GM12891 (cell line): Measurements from ENCODE around the gene SLC17A6.

ENCODE experiments used
- POLR2A ChIP-seq: IDR thresholded peaks from 2 replicates; pipeline ENCODE4 v1.6.1; 2011; ENCODE audit warnings: low read depth, low read length, control low read depth
- POLR2AphosphoS5 ChIP-seq: IDR thresholded peaks from 2 replicates; pipeline ENCODE4 v1.6.1; 2011; ENCODE audit warnings: low read depth, low read length, control low read depth
- SPI1 ChIP-seq: IDR thresholded peaks from 2 replicates; pipeline ENCODE4 v1.6.1; 2011; ENCODE audit warnings: low read depth, low read length, control low read depth
- TAF1 ChIP-seq: IDR thresholded peaks from 2 replicates; pipeline ENCODE4 v1.6.1; 2011; ENCODE audit warnings: low read depth, low read length, control low read depth

DNA sequence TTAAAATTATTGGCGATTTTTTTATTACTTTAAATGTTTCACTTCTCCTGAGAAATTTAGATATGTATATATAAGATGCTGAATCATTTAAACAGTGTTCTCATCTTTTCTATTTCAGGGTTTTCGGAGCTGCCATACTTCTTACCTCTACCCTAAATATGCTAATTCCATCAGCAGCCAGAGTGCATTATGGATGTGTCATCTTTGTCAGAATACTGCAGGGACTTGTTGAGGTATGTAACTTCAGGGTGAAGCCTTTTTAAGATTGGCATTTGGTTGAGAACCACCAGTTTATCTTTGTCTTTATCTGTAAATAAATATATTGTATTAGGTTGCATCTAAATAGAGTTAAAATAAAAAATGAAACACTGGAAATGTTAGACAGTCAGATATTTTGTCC lies 21.1 kb downstream of the SLC17A6 start:
- TF ChIP-seq POLR2A (no peak), POLR2AphosphoS5 (no peak), TAF1 (no peak), SPI1 (no peak)
